GM20431 (cell line): Measurements from ENCODE around the gene MTF1.
"Not testable (repeated sequence)": the region's sequence is repeated elsewhere in the genome, so short reads cannot be mapped to it uniquely, and the experiment has no call there.

Source experiments
- in situ Hi-C: fragments of 300-500 bp; cut with MseI, MboI; formaldehyde crosslinking; loops from one replicate; pipeline ENCODE4 v1.15.0; 2020; ENCODE audit warnings: low sequenced_read_pairs; ENCODE audit not compliant: unreplicated experiment

MTF1 gene

GRCh38 chr1:37797750-37798345, 61.5 kb downstream of the MTF1 start:
- in situ Hi-C loops: no loop called here

- in situ Hi-C loops: no loop called here
These were observed 63.9 kb downstream of the MTF1 start for GRCh38 chr1:37795340-37796125.

GRCh38 chr1:37794372-37795339, 64.7 kb downstream of the MTF1 start:
- in situ Hi-C loops: no loop called here

- in situ Hi-C loops: no loop called here
These were observed 65.5 kb downstream of the MTF1 start, which contains the start of gene MANEAL for GRCh38 chr1:37793773-37794371. Gene MANEAL, plus strand, starts transcription at chr1:37793847. Its CDS starts 336 bp downstream, at chr1:37794183.

- in situ Hi-C loops: no loop called here
These were observed 66.3 kb downstream of the MTF1 start for GRCh38 chr1:37792943-37793686.

- in situ Hi-C loops: no loop called here
These were observed 76.9 kb downstream of the MTF1 start for GRCh38 chr1:37782491-37782890.

- in situ Hi-C loops: no loop called here
These were observed 80.7 kb downstream of the MTF1 start for GRCh38 chr1:37778654-37779053.

- in situ Hi-C loops: no loop called here
These were observed 82.4 kb downstream of the MTF1 start for GRCh38 chr1:37776946-37777516.

GRCh38 chr1:37771440-37771839, 88.0 kb downstream of the MTF1 start:
- in situ Hi-C loops: not testable (repeated sequence)

GRCh38 chr1:37767488-37767887, 91.9 kb downstream of the MTF1 start:
- in situ Hi-C loops: no loop called here

- in situ Hi-C loops: no loop called here
These were observed 93.3 kb downstream of the MTF1 start for GRCh38 chr1:37765916-37766664.

GRCh38 chr1:37764888-37765441, 94.4 kb downstream of the MTF1 start, which contains the start of gene EPHA10:
Gene EPHA10, minus strand, starts transcription at chr1:37765120. Its CDS starts 54 bp downstream, at chr1:37765066.
- in situ Hi-C loops: no loop called here

GRCh38 chr1:37764414-37764825, 95.0 kb downstream of the MTF1 start:
- in situ Hi-C loops: no loop called here

GRCh38 chr1:37763791-37764413, 95.5 kb downstream of the MTF1 start:
- in situ Hi-C loops: no loop called here

- in situ Hi-C loops: no loop called here
These were observed 96.9 kb downstream of the MTF1 start for GRCh38 chr1:37762516-37762915.

- in situ Hi-C loops: no loop called here
These were observed 97.8 kb downstream of the MTF1 start for GRCh38 chr1:37761416-37762095.
